OCI-LY7 (cell line): ENCODE results near the gene RASSF4.

Experiments used
- EZH2phosphoT487 ChIP-seq: fragments of 200-600 bp; sonication (generic); IDR thresholded peaks from 2 replicates; pipeline ENCODE4 v1.6.1; 2018; ENCODE audit warnings: low read depth, borderline replicate concordance, mild to moderate bottlenecking, mixed run types, antibody characterized with exemption, low read length, moderate library complexity, mixed read lengths
- TF ChIP-seq, protein P1 (sequence below): fragments of 200-600 bp; sonication (generic); conservative IDR thresholded peaks from 2 replicates; pipeline ENCODE4 v1.5.1; 2014; ENCODE audit warnings: mild to moderate bottlenecking, antibody characterized with exemption, low read length, moderate library complexity, mixed read lengths

DNA sequence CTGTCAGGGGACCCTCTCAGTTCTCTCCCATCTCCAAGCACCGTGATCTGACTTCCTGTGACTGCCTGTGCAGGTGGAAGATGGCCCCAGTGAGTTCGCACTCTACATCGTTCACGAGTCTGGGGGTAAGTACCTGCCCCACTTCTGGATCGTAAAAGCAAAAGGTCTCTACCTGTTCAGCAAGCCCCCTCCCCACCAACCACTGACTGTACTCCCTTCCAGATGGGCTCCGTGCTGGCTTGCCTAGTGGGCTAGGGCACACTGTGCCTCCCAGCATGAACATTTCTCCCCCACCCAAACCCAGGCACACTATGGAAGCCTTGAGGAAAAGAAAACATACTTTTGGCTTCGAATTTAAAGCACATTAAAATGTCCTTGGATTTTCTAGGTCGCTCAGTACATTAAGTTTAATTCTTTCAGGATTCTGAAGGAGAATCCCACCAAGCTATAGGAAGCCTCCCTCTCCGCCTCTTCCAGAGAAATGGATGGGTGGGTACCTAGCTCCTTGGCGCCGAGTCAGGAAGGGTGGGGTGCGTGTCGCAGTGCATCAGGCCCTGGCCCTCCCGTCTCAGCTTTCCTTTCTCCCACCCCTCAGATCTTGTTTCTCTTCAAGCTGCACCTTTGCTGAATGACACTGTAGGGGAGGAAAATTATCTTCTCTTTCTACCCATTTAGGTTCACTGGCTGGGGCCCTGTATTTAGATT lies 30.1 kb downstream of the RASSF4 start:
- TF ChIP-seq, protein P1, sequence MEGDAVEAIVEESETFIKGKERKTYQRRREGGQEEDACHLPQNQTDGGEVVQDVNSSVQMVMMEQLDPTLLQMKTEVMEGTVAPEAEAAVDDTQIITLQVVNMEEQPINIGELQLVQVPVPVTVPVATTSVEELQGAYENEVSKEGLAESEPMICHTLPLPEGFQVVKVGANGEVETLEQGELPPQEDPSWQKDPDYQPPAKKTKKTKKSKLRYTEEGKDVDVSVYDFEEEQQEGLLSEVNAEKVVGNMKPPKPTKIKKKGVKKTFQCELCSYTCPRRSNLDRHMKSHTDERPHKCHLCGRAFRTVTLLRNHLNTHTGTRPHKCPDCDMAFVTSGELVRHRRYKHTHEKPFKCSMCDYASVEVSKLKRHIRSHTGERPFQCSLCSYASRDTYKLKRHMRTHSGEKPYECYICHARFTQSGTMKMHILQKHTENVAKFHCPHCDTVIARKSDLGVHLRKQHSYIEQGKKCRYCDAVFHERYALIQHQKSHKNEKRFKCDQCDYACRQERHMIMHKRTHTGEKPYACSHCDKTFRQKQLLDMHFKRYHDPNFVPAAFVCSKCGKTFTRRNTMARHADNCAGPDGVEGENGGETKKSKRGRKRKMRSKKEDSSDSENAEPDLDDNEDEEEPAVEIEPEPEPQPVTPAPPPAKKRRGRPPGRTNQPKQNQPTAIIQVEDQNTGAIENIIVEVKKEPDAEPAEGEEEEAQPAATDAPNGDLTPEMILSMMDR, result no peak
- TF ChIP-seq EZH2phosphoT487, result no peak
